ENCODE data around the gene SCNN1B. TPM values are rescaled to one million over a fixed set of nuclear protein-coding genes. Genes with fewer than 3 reads are reported as not detected.
A peak's percentile ranks its signal among the peaks of the same experiment; 100 is the strongest.
"Not testable (repeated sequence)": the region's sequence is repeated elsewhere in the genome, so short reads cannot be mapped to it uniquely, and the experiment has no call there.

SCNN1B gene
- total RNA-seq, 1 donor from 2014 or later, result 38.3 TPM

DNA sequence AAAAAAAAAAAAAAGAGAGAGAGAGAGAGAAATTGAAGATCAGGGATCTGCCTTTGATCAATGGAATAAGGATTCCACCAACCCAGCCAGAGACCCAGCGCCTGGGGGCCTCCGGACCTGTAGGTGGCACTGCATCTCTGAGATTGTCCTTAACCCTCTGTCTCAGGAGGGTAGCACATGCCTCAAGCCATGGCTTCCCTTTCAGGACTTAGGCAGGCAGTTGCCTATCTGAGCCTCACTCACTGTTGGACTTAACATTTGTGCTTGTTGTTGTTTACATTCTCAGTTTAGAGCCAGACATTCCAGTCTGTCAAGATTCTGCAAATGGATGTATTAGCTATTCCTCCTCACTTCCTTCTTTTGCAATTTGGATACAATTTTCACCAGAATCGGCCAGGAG is 5.1 kb upstream of the SCNN1B start:
- no peak overlapping the region for H3K27ac ChIP-seq
- no peak overlapping the region for H3K4me3 ChIP-seq
- no peaks in the 10 kb centered on the region for H3K9me3 ChIP-seq
- peak; percentile 62 to 69 for ATAC-seq
- intact Hi-C loops (cut with DNase I), result no loop called here
- TF ChIP-seq CTCF (IDR thresholded peaks at IDR 0.05), result peak; percentile 39
- no peaks in the 10 kb centered on the region for H3K36me3 ChIP-seq
- DNase-seq, result no peak
- H3K4me1 ChIP-seq, result peaks cover 5% of the 10 kb centered on the region
- peaks cover 14% of the 10 kb centered on the region for H3K27me3 ChIP-seq (ENCODE audit: low read depth)

DNA sequence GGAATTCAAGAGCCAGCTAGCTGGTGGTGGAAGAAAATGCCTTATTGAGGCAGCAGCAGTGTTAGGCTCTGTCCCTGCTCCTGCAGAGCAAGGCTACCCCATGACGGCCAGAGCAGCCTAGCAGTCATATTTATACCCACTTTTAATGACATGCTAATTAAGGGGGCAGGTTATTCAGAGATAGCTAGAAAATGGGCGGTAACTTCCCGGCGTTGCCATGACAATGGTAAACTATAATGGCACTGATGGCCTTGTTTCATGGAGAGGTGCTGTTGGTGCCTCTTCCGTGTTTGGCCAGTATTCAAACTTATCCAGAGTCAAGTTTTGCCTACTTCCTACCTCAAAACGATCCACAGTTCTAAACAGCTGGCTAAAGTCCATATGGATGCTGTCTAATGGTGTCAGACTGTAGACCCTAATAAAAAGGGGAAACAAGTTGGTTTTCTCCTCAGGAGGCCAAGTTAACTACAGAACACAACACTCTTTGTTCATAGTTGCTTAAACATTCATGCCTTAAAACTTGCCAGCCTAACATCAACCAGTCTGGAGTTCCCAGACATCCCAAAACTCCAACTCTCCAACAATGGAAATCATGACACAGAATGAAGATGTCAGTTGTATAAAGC is 3.7 kb upstream of the SCNN1B start:
- ATAC-seq (no peak), DNase-seq (no peak)
- Histone ChIP-seq H3K4me1 (peaks cover 5% of the 10 kb centered on the region), H3K4me3 (no peak overlapping the region), H3K27me3 (ENCODE audit: low read depth) (peaks cover 27% of the 10 kb centered on the region), H3K27ac (no peak overlapping the region), H3K9me3 (no peaks in the 10 kb centered on the region), H3K36me3 (no peaks in the 10 kb centered on the region)
- intact Hi-C loops (cut with DNase I), result no loop called here
- TF ChIP-seq CTCF (IDR thresholded peaks at IDR 0.05), result no peak

- intact Hi-C loops (cut with DNase I); DNase-seq; H3K4me1 ChIP-seq; H3K4me3 ChIP-seq; ATAC-seq; H3K27ac ChIP-seq; H3K36me3 ChIP-seq; H3K9me3 ChIP-seq: not testable (repeated sequence)
- peaks cover 27% of the 10 kb centered on the region for H3K27me3 ChIP-seq (ENCODE audit: low read depth)
These were observed 2.3 kb upstream of the SCNN1B start for GRCh38 chr16:23299815-23300214.

- Histone ChIP-seq H3K4me1 (peaks cover 5% of the 10 kb centered on the region), H3K36me3 (no peaks in the 10 kb centered on the region), H3K4me3 (peak overlapping the region; percentile 58), H3K27ac (no peak overlapping the region), H3K9me3 (no peaks in the 10 kb centered on the region), H3K27me3 (ENCODE audit: low read depth) (peaks cover 27% of the 10 kb centered on the region)
- ATAC-seq, result peak in 1 of 2 donors; percentile 4
- intact Hi-C loops (cut with DNase I), result no loop called here
- DNase-seq, result no peak
- no peak for TF ChIP-seq CTCF (IDR thresholded peaks at IDR 0.05)
These were observed 654 bp upstream of the SCNN1B start for GRCh38 chr16:23301251-23302044.

DNA sequence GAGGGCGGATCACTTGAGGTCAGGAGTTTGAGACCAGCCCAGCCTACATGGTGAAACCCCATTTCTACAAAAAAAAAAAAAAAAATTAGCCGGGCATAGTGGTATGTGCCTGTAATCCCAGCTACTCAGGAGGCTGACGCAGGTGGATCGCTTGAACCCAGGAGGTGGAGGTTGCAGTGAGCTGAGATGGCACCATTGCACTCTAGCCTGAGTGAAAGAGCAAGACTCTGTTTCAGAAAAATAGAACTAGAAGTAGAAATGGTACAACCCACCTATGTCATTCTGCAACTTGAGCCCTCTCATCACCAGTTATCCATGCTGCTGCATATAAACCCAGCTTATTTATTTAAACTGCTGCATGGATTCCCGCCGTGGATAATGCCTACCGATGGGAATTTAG is 1.6 kb downstream of the SCNN1B start:
- Histone ChIP-seq H3K27me3 (ENCODE audit: low read depth) (peaks cover 27% of the 10 kb centered on the region), H3K4me3 (no peak overlapping the region), H3K4me1 (peaks cover 5% of the 10 kb centered on the region), H3K36me3 (no peaks in the 10 kb centered on the region), H3K27ac (no peak overlapping the region), H3K9me3 (no peaks in the 10 kb centered on the region)
- intact Hi-C loops (cut with DNase I), result no loop called here
- ATAC-seq, result no peak
- DNase-seq, result no peak
- TF ChIP-seq CTCF (IDR thresholded peaks at IDR 0.05), result no peak

GRCh38 chr16:23304620-23305019 is 2.5 kb downstream of the SCNN1B start:
- Histone ChIP-seq H3K4me3 (no peak overlapping the region), H3K27me3 (ENCODE audit: low read depth) (peaks cover 27% of the 10 kb centered on the region), H3K9me3 (no peaks in the 10 kb centered on the region), H3K27ac (no peak overlapping the region), H3K36me3 (no peaks in the 10 kb centered on the region), H3K4me1 (peaks cover 5% of the 10 kb centered on the region)
- no peak for TF ChIP-seq CTCF (IDR thresholded peaks at IDR 0.05)
- DNase-seq (no peak), ATAC-seq (no peak)
- intact Hi-C loops (cut with DNase I), result no loop called here

Measured in lower lobe of right lung (tissue), 2 donors.